Measurements from ENCODE around the gene POTEE. TPM values are rescaled to one million over a fixed set of nuclear protein-coding genes. Genes with fewer than 3 reads are reported as not detected.
"Not testable (repeated sequence)": the region's sequence is repeated elsewhere in the genome, so short reads cannot be mapped to it uniquely, and the experiment has no call there.

The POTEE gene
- 0.72 TPM for total RNA-seq (ENCODE audit: insufficient read depth, low replicate concordance)

GRCh38 chr2:131209030-131209772, at the start of gene POTEE:
Gene POTEE, plus strand, starts transcription at chr2:131209536. Its CDS starts 8,867 bp downstream, at chr2:131218403.
- not testable (repeated sequence) for DNase-seq (ENCODE audit: low spot score)

- not testable (repeated sequence) for DNase-seq (ENCODE audit: low spot score)
These were observed 43.8 kb upstream of the POTEE start for GRCh38 chr2:131165562-131165961.

DNA sequence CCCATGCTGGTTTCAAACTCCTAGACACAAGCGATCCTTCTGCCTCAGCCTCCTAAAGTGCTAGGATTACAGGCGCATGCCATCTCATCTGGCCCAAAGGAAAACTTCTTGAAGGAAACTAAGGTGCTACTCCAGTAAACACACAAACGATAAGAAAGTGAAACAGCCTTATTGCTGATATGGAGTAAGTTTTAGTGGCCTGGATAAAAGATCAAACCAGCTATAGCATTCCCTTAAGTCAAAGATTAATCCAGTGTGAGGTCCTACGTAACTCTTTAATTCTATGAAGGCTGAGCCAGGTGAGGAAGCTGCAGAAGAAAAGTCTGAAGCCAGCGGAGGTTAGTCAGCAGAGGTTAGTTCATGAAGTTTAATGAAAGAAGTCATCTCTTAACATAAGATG, 40.8 kb upstream of the POTEE start:
- DNase-seq (ENCODE audit: low spot score), result no peak

DNA sequence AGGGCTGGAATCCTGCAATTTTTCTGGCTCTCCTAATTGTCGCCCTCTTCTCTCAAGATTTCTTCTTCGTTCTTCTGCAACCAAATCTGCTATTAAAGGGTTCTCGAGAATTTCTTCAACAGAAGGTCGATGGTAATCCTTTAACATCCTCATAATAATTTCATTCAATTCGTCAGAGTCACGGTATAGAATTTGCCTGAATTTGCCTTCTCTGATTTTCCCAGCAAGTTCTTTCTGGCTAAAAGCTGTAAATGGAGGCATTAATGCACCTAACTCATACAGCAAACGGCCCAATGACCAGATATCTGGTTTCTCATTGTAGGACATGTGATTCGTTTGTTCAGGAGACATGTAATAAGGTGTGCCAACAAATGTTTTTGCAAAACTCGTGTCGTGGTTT, 31.3 kb upstream of the POTEE start:
- not testable (repeated sequence) for DNase-seq (ENCODE audit: low spot score)

DNA sequence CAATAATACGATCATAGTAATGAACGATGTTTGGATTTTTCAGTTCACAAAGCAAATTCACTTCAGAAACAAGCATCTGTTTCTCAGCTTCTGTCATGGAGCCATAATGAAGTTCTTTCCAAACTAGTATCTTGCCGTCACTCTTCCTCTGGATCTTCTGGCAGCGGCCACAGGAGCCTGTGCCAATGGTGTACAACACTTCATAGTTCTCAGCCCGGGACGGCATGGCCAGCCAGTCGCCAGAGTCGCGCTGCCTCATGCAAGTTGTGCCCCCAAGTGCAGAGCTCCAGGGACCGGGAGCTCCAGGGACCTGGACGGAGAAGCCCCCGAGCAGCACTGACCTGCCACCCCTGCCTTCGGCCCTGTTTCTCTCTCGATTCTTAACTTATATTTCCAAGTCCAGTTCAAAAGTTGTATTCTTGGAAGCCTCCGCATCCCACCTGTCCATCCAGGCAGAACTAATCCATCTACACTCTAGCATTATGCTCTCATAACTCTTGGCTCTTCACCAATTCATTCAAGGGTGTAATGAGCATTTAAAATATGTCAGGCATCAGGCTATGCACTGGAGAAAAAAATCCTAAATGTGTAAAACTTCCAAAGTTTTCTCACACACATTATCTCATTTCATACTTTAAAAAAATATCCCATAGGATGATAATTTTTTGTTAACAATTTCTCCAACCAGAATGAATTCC, 30.5 kb upstream of the POTEE start:
- DNase-seq (ENCODE audit: low spot score), result not testable (repeated sequence)

GRCh38 chr2:131181451-131181850, 27.9 kb upstream of the POTEE start:
- DNase-seq (ENCODE audit: low spot score), result not testable (repeated sequence)

- DNase-seq (ENCODE audit: low spot score), result not testable (repeated sequence)
These were observed 15.9 kb upstream of the POTEE start for GRCh38 chr2:131193421-131193820.

DNA sequence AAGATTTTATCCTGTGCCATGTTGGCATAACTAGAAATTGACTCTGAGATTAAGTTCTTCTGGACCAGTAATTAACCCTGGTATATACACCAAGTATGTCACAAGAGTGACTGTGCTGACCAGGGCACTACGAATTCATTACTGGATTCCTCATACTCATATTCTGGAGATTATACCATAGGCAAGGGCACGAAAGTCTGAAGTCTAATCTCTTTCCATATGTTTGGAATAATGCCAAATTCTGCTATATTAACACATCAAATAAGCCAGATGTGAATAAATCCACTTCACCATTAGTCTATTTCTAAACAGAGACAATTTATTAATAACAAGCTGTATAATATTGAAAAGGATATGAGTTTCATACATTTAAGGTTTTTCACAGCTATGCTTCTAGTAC, 13.2 kb upstream of the POTEE start:
- not testable (repeated sequence) for DNase-seq (ENCODE audit: low spot score)

- no peak for DNase-seq (ENCODE audit: low spot score)
These were observed 8.2 kb upstream of the POTEE start for GRCh38 chr2:131201098-131201497.

DNA sequence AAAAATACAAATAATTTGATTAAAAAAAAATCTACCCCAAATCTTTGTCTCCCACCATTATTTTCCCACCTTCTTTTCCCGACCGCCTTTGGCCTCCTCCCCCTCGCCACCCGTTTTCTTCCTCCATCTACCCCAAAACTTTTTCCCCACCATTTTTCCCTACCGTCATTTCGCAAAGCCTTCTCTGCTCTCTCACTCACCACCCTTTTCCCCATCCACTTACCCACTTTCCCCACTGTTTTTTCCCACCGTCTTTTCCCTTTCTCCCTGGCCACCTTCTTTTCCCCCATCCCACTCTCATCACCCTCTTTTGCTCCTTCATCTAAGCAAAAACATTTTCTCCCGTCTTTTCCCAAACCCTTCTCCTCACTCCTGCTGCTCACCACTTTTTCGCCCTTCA, 1.5 kb upstream of the POTEE start:
- not testable (repeated sequence) for DNase-seq (ENCODE audit: low spot score)

- not testable (repeated sequence) for DNase-seq (ENCODE audit: low spot score)
These were observed 403 bp downstream of the POTEE start for GRCh38 chr2:131209773-131210104.

DNA sequence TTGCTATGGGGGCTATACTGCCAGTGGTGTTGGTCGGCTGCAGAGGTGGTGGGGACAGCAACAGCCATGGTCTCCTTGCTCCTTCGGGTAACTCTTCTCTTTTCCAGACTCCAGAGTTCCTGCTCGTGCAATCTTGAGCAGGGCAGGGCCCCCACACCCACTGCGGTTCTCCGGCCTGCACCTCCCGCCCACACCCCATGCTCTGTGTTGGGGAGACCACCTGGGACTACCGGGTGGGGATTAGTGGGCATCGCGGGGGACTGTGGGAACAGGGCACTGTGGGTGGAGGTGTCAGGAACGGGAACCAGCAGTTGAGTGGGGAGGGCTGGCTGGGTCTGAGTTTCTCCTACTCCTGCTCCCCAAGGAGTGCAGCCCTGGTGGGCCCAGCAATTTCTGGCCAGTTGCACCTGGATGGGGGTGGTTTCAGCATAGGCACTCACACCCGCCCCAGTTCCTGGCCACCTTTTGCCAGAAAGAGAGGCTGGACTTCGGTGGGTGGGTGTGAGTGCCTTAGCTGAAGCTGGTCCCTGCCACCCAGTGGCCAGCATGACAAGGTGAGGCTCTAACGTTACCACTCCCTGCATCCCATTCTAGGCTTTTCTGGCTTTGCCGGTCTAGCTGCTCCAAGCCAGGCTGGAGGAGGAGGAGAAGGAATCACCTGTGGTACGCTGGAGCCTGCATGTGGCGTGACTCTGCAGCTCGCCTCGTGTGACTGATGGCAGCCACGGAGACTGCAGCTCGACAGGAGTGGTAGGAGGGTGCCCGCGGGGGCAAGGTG, 1.3 kb downstream of the POTEE start:
- DNase-seq (ENCODE audit: low spot score), result not testable (repeated sequence)

DNA sequence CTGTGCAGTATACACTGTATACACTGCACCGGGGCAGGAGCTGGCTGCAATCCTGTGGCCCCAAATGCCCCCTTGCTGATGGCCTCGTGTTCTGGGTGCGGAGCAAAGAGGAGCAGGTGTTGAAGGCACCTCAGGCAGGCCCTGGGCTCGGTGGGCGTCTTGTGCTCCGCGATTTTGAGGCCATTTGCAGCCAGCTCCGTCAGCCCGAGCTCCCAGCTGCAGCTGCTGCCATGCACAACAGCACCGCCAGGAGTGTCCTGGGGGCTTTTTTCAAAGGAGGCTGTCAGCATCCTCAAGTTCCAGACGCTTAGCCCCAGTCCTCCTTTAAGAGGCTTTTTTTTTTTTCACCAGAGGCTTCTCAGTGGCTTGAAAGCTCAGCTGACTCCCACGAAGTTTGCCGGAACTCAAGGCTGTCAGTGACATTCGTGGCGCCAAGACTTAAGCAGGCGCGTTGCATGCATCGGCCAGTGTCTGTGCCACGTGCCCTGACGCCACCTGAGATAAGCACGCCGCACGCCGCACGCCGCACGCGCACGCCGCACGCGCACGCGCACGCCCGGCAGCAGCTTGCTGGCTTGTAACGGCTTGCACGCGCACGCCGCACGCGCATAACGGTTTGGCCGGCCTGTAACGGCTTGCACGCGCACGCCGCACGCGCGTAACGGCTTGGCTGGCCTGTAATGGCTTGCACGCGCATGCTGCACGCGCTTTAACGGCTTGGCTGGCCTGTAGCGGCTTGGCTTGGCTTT, 8.1 kb downstream of the POTEE start:
- not testable (repeated sequence) for DNase-seq (ENCODE audit: low spot score)

DNA sequence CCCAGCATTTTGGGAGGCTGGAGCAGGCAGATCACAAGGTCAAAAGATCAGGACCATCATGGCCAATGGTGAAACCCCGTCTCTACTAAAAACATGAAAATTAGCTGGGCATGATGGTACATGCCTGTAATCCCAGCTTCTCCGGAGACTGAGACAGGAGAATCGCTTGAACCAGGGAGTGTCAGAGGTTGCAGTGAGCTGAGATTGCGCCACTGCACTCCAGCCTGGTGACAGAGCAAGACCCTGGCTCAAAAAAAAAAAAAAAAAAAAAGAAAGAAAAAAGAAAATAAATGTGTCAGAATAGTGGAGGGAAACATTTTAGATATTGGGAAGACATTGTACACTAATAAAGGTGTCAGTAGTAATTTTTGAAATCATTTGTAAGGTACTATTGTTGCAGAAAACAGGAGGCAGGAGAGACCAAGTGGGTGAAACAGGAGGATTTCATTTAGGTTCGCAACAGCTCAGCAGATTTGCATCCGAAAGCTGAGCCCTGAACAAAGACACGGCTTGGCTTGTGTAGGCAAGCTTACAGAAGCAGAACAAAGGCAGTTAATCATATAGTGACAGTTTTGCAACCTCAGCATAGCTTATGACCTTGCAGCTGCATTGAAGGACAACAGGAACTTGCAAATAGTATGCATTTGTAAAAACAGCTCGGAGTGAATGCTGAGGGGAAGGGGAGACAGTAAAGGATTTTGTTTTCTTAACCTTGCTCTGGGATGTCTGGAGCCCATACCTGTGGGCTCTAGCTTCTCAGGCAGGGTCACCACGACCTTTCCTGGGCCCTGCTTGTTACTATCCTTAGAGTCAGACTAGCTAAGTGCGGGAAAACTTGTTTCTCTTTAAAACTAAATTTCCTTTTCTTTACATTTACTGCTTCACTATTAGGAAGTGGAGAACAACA, 26.5 kb downstream of the POTEE start:
- DNase-seq (ENCODE audit: low spot score), result not testable (repeated sequence)

Other genes starting within 250 kb of the POTEE start
- 127 TPM for gene FAM168B, start 116.1 kb upstream of the POTEE start, total RNA-seq (ENCODE audit: insufficient read depth, low replicate concordance)
- gene PLEKHB2, start 104.2 kb upstream of the POTEE start, total RNA-seq (ENCODE audit: insufficient read depth, low replicate concordance), result 54.7 TPM
- 3.6 TPM for gene RAB6D, start 154.6 kb downstream of the POTEE start, total RNA-seq (ENCODE audit: insufficient read depth, low replicate concordance)